Activated CD8-positive, alpha-beta memory T cell treated with anti-CD3 and anti-CD28 coated beads for 36 hours (primary cell): Measurements from ENCODE around the gene SCAMP5. TPM values are rescaled to one million over a fixed set of nuclear protein-coding genes. Genes with fewer than 3 reads are reported as not detected.

Experiments used
- total RNA-seq, 2 experiments: library from RNA; stranded (reverse); gene quantifications; one replicate each; pipeline ENCODE4 v1.2.3, GENCODE V29; 2021

Gene SCAMP5
- total RNA-seq, 2 experiments from 2014 or later, result 1.2 to 1.7 TPM

Other genes with a start within 250 kb of the SCAMP5 start
- gene CYP1A2, start 246.7 kb upstream of the SCAMP5 start, total RNA-seq, result not detected
- 100 to 1,000 TPM; 289 to 301 TPM for gene CSK, start 213.5 kb upstream of the SCAMP5 start, total RNA-seq
- under 1 TPM in 1 of 2 experiments, not detected in 1; 0.15 TPM for gene LMAN1L, start 182.7 kb upstream of the SCAMP5 start, total RNA-seq
- gene CPLX3, start 168.9 kb upstream of the SCAMP5 start, total RNA-seq, result not detected
- gene ULK3, start 152.4 kb upstream of the SCAMP5 start, total RNA-seq, result 10 to 100 TPM; 49.6 to 54.3 TPM
- 10 to 100 TPM; 71.1 to 73.3 TPM for gene SCAMP2, start 122.2 kb upstream of the SCAMP5 start, total RNA-seq
- 10 to 100 TPM; 62.3 to 64.6 TPM for gene MPI, start 105.5 kb upstream of the SCAMP5 start, total RNA-seq
- gene FAM219B, start 88.7 kb upstream of the SCAMP5 start, total RNA-seq, result 10 to 100 TPM; 50.6 to 52.7 TPM
- gene COX5A, start 57.5 kb upstream of the SCAMP5 start, total RNA-seq, result 100 to 1,000 TPM; 350 to 357 TPM
- gene RPP25, start 38.8 kb upstream of the SCAMP5 start, total RNA-seq, result 1 to 10 TPM; 9.5 to 9.7 TPM
- 10 to 100 TPM; 32.4 to 34.2 TPM for gene PPCDC, start 28.0 kb downstream of the SCAMP5 start, total RNA-seq
- gene C15orf39, start 206.3 kb downstream of the SCAMP5 start, total RNA-seq, result 10 to 100 TPM; 32.8 to 35.1 TPM